Erythroblast (primary cell): Measurements from ENCODE around the gene HGFAC.

ENCODE experiments used
- GATA1 ChIP-seq: IDR thresholded peaks from 2 replicates; pipeline ENCODE4 v1.6.1; 2011; ENCODE audit warnings: low read depth, mild to moderate bottlenecking, control low read depth, low read length, moderate library complexity
- POLR2A ChIP-seq: IDR thresholded peaks from 2 replicates; pipeline ENCODE4 v1.6.1; 2011; ENCODE audit warnings: mild to moderate bottlenecking, low read length

- no peak for TF ChIP-seq POLR2A
- TF ChIP-seq GATA1 = no peak
Observed at GRCh38 chr4:3426465-3427133, 15.2 kb upstream of the HGFAC start.
